SU-DHL-6 (cell line): ENCODE results near the gene MYL10.

Experiments used
- H2AFZ ChIP-seq: fragments of 200-600 bp; sonication (generic); 2 replicates; pipeline ENCODE4 v1.6.1; 2014; ENCODE audit warnings: low read depth, mild to moderate bottlenecking, moderate library complexity, mixed read lengths, antibody characterized with exemption, low read length; ENCODE audit not compliant: severe bottlenecking
- H3F3A ChIP-seq: fragments of 200-600 bp; shearing (Covaris generic); 2 replicates; pipeline ENCODE4 v1.6.0; 2016; ENCODE audit warnings: antibody characterized with exemption, mild to moderate bottlenecking; ENCODE audit not compliant: insufficient read depth
- H3K27ac ChIP-seq: fragments of 200-600 bp; sonication (generic); 2 replicates; pipeline ENCODE4 v1.5.1; 2016; ENCODE audit warnings: low read depth, mild to moderate bottlenecking, low read length, moderate library complexity, mixed read lengths
- H3K27me3 ChIP-seq: fragments of 200-600 bp; sonication (generic), shearing (Covaris generic); 2 replicates; pipeline ENCODE4 v1.6.0; 2014; ENCODE audit warnings: mild to moderate bottlenecking, low read length
- H3K36me3 ChIP-seq: fragments of 200-600 bp; sonication (generic); 2 replicates; pipeline ENCODE4 v1.6.1; 2014; ENCODE audit warnings: mild to moderate bottlenecking, low read length, mixed read lengths
- H3K4me2 ChIP-seq: fragments of 300-600, 200-600 bp; shearing (Covaris generic), sonication (generic); 2 replicates; pipeline ENCODE4 v1.6.0; 2014; ENCODE audit warnings: low read length, low read depth, mild to moderate bottlenecking; ENCODE audit not compliant: poor library complexity, severe bottlenecking
- H3K4me3 ChIP-seq: fragments of 200-600 bp; sonication (generic); 2 replicates; pipeline ENCODE4 v1.5.1; 2014; ENCODE audit warnings: antibody characterized with exemption, low read length, mild to moderate bottlenecking, mixed read lengths; ENCODE audit not compliant: insufficient read depth, poor library complexity, severe bottlenecking
- H3K79me2 ChIP-seq: fragments of 200-600 bp; sonication (generic); 2 replicates; pipeline ENCODE4 v1.6.1; 2014; ENCODE audit warnings: mild to moderate bottlenecking, low read length, moderate library complexity; ENCODE audit not compliant: insufficient read depth
- H3K9ac ChIP-seq: fragments of 200-600 bp; sonication (generic); 2 replicates; pipeline ENCODE4 v1.7.0; 2014; ENCODE audit warnings: mild to moderate bottlenecking, low read length
- H3K9me2 ChIP-seq: fragments of 200-600 bp; sonication (generic); replicated peaks from 2 replicates; pipeline ENCODE4 v1.6.1; 2014; ENCODE audit warnings: low read length; ENCODE audit not compliant: insufficient read depth
- H3K9me3 ChIP-seq: fragments of 200-600 bp; sonication (generic); 2 replicates; pipeline ENCODE4 v1.6.1; 2014; ENCODE audit warnings: low read length, mixed read lengths; ENCODE audit not compliant: insufficient read depth
- H4K20me1 ChIP-seq: fragments of 200-600 bp; sonication (generic); 2 replicates; pipeline ENCODE4 v1.6.1; 2014; ENCODE audit warnings: low read depth, mild to moderate bottlenecking, antibody characterized with exemption, low read length, moderate library complexity, mixed read lengths
- CTCF ChIP-seq: fragments of 200-600 bp; sonication (generic); IDR thresholded peaks from one replicate; pipeline ENCODE4 v1.5.1; 2017; ENCODE audit warnings: antibody characterized with exemption, mild to moderate bottlenecking, low read length, moderate library complexity; ENCODE audit not compliant: insufficient read depth, poor library complexity, severe bottlenecking
- EZH2phosphoT487 ChIP-seq: fragments of 200-600 bp; sonication (generic), shearing (Covaris generic); conservative IDR thresholded peaks from 2 replicates; pipeline ENCODE4 v1.6.1; 2018; ENCODE audit warnings: mild to moderate bottlenecking, antibody characterized with exemption, low read length, moderate library complexity, mixed read lengths

Gene MYL10

GRCh38 chr7:101604331-101604933 is 24.7 kb downstream of the MYL10 start:
- Histone ChIP-seq H3K27me3 (no peaks in the 10 kb centered on the region), H3K9me3 (no peaks in the 10 kb centered on the region), H3K36me3 (no peaks in the 10 kb centered on the region), H3F3A (no peaks in the 10 kb centered on the region), H3K27ac (no peak overlapping the region), H3K4me2 (no peak overlapping the region), H2AFZ (no peak overlapping the region), H3K79me2 (no peaks in the 10 kb centered on the region), H3K4me3 (no peak overlapping the region), H3K9me2 (no peaks in the 10 kb centered on the region), H4K20me1 (no peaks in the 10 kb centered on the region), H3K9ac (no peak overlapping the region)
- TF ChIP-seq CTCF (no peak), EZH2phosphoT487 (no peak)

GRCh38 chr7:101602484-101603241 is 26.4 kb downstream of the MYL10 start:
- no peaks in the 10 kb centered on the region for H3K9me2 ChIP-seq
- no peaks in the 10 kb centered on the region for H3K79me2 ChIP-seq
- no peak overlapping the region for H3K4me3 ChIP-seq
- H3K4me2 ChIP-seq: no peak overlapping the region
- H2AFZ ChIP-seq: no peak overlapping the region
- H3K9me3 ChIP-seq: no peaks in the 10 kb centered on the region
- H4K20me1 ChIP-seq: no peaks in the 10 kb centered on the region
- H3K27me3 ChIP-seq: no peaks in the 10 kb centered on the region
- TF ChIP-seq CTCF (peak; percentile 96), EZH2phosphoT487 (no peak)
- no peak overlapping the region for H3K9ac ChIP-seq
- no peak overlapping the region for H3K27ac ChIP-seq
- no peaks in the 10 kb centered on the region for H3K36me3 ChIP-seq
- H3F3A ChIP-seq: no peaks in the 10 kb centered on the region

- Histone ChIP-seq H3K4me3 (no peak overlapping the region), H3K27ac (no peak overlapping the region), H3K27me3 (no peaks in the 10 kb centered on the region), H3K9me3 (no peaks in the 10 kb centered on the region), H3F3A (no peaks in the 10 kb centered on the region), H3K4me2 (no peak overlapping the region), H3K79me2 (no peaks in the 10 kb centered on the region), H3K9ac (no peak overlapping the region), H4K20me1 (no peaks in the 10 kb centered on the region), H2AFZ (no peak overlapping the region), H3K36me3 (no peaks in the 10 kb centered on the region), H3K9me2 (no peaks in the 10 kb centered on the region)
- TF ChIP-seq EZH2phosphoT487 (no peak), CTCF (no peak)
Observed at GRCh38 chr7:101602082-101602481, 27.0 kb downstream of the MYL10 start.
